ENCODE measurements around the gene DDX1. TPM values are rescaled to one million over a fixed set of nuclear protein-coding genes. Genes with fewer than 3 reads are reported as not detected.

The DDX1 gene
- total and polyA plus RNA-seq, 9 of the 15 experiments (the other 6 are each of a cell fraction or from before 2014, with no cell fraction given), result 116 to 277 (median 232) TPM

DNA sequence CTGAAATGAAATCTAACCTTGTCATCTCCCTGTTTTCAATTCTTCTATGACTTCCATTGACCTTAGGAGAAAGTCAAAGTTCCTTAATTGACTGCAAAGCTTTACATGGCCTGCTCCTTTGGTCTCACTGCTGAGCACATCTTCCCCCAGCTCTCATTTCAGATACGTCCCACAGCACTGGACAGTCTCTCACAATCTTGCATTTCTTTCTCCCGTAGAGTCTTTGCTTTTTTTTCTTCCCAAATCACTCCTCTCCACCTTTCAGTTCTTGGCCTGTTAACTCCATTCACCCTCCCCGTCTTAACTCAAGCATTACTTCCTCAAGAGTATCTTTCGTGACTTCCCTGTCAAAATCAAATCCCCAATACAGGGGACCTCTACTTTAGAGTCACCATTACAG, 67.2 kb downstream of the DDX1 start:
- Histone ChIP-seq H3K9ac (ENCODE audit: insufficient read depth in 1 of 2, low read depth in 2 of 2, low read length in 2 of 2) (no peak overlapping the region), H3K9me1 (ENCODE audit: control insufficient read depth, insufficient read depth, low read length) (no peaks in the 10 kb centered on the region), H3K4me3 (no peak overlapping the region), H4K20me1 (replicated peaks; ENCODE audit: control insufficient read depth, insufficient read depth, low read length) (0 out of 2 replicates have a peak, but pooled peaks cover 7% of the 10 kb centered on the region), H3K4me2 (ENCODE audit: insufficient read depth, low read length) (no peak overlapping the region), H3K4me1 (replicated peaks in 1 of 2; ENCODE audit: control insufficient read depth in 2 of 2, insufficient read depth in 2 of 2, low read length in 2 of 2) (peaks cover 0 to 3% of the 10 kb centered on the region in 2 experiments; a peak in 1 of 5 replicates), H2AFZ (ENCODE audit: low read depth, low read length) (no peak overlapping the region), H3K27me3 (ENCODE audit: control insufficient read depth in 2 of 2, insufficient read depth in 2 of 2, low read length in 2 of 2) (peaks cover 51 to 67% of the 10 kb centered on the region in 2 experiments), H3K36me3 (ENCODE audit: control insufficient read depth, insufficient read depth, low read length) (no peaks in the 10 kb centered on the region), H3K27ac (ENCODE audit: extremely low read depth, low read depth, low read length) (no peak overlapping the region), H3K79me2 (ENCODE audit: control insufficient read depth, insufficient read depth, low read length) (no peaks in the 10 kb centered on the region), H3K9me3 (replicated peaks; ENCODE audit: control insufficient read depth, insufficient read depth, low read depth, low read length) (no peaks in the 10 kb centered on the region)
- BruUV-seq (replicated peaks), result no TSS peak
- TF ChIP-seq BMI1 (IDR thresholded peaks at IDR 0.05; ENCODE audit: low read length), result no peak
- no peak for TF ChIP-seq DIDO1 (tag; IDR thresholded peaks at IDR 0.05; ENCODE audit: low read depth)
- TF ChIP-seq ATF6 (CRISPR knock-in tag; IDR thresholded peaks at IDR 0.05), result no peak
- in situ Hi-C loops (cut with MboI) (no loop called here), intact Hi-C loops (cut with micrococcal nuclease) (no loop called here)
- 0% methylated on average over 4 of the region's 4 CpGs for WGBS (ENCODE audit: insufficient coverage, low coverage, missing lambda C conversion rate)
- ATAC-seq (no peak), FAIRE-seq (no peak), DNase-seq (ENCODE audit: extremely low read depth in 1 of 4, low spot score in 3 of 4) (no peak)
- POLR2A ChIA-PET, result interaction anchor here (0.8 to 1.2 kb wide), 3 partner anchors 9 to 22 kb away, joined by 3 to 4 read pairs (median 4); no protein-coding TSS in a partner anchor
- CTCF ChIA-PET (ENCODE audit: low intra/inter-chr PET ratio), result no interaction called here

All from K562 (cell line).